ENCODE measurements around the gene CENPC.
"Not testable (repeated sequence)": the region's sequence is repeated elsewhere in the genome, so short reads cannot be mapped to it uniquely, and the experiment has no call there.

Gene CENPC

GRCh38 chr4:67554096-67554495, 8.8 kb upstream of the CENPC start:
- H3K9me3 ChIP-seq (ENCODE audit: control insufficient read depth, low read length): no peaks in the 10 kb centered on the region
- no peak for DNase-seq
- H3K4me3 ChIP-seq (ENCODE audit: insufficient read depth, low read depth, low read length, poor library complexity, severe bottlenecking): no peak overlapping the region
- no peak overlapping the region for H3K27ac ChIP-seq (ENCODE audit: insufficient read depth, low read length, poor library complexity, severe bottlenecking)
- H3K36me3 ChIP-seq (ENCODE audit: control insufficient read depth, insufficient read depth, low read length): no peaks in the 10 kb centered on the region
- H3K27me3 ChIP-seq (replicated peaks; ENCODE audit: control insufficient read depth, insufficient read depth, low read length, poor library complexity, severe bottlenecking): no peaks in the 10 kb centered on the region
- peaks cover 5% of the 10 kb centered on the region for H3K4me1 ChIP-seq (ENCODE audit: control insufficient read depth, insufficient read depth, low read length, poor library complexity, severe bottlenecking)

- not testable (repeated sequence) for H3K4me3 ChIP-seq (ENCODE audit: insufficient read depth, low read depth, low read length, poor library complexity, severe bottlenecking); DNase-seq; H3K36me3 ChIP-seq (ENCODE audit: control insufficient read depth, insufficient read depth, low read length); H3K9me3 ChIP-seq (ENCODE audit: control insufficient read depth, low read length); H3K27me3 ChIP-seq (replicated peaks; ENCODE audit: control insufficient read depth, insufficient read depth, low read length, poor library complexity, severe bottlenecking); H3K4me1 ChIP-seq (ENCODE audit: control insufficient read depth, insufficient read depth, low read length, poor library complexity, severe bottlenecking); H3K27ac ChIP-seq (ENCODE audit: insufficient read depth, low read length, poor library complexity, severe bottlenecking)
Observed at GRCh38 chr4:67552146-67552792, 7.0 kb upstream of the CENPC start.

GRCh38 chr4:67550857-67551256, 5.6 kb upstream of the CENPC start:
- Histone ChIP-seq H3K27ac (ENCODE audit: insufficient read depth, low read length, poor library complexity, severe bottlenecking) (no peak overlapping the region), H3K4me3 (ENCODE audit: insufficient read depth, low read depth, low read length, poor library complexity, severe bottlenecking) (no peak overlapping the region), H3K27me3 (replicated peaks; ENCODE audit: control insufficient read depth, insufficient read depth, low read length, poor library complexity, severe bottlenecking) (no peaks in the 10 kb centered on the region), H3K9me3 (ENCODE audit: control insufficient read depth, low read length) (no peaks in the 10 kb centered on the region), H3K4me1 (ENCODE audit: control insufficient read depth, insufficient read depth, low read length, poor library complexity, severe bottlenecking) (no peaks in the 10 kb centered on the region), H3K36me3 (ENCODE audit: control insufficient read depth, insufficient read depth, low read length) (no peaks in the 10 kb centered on the region)
- no peak for DNase-seq

- Histone ChIP-seq H3K36me3 (ENCODE audit: control insufficient read depth, insufficient read depth, low read length) (no peaks in the 10 kb centered on the region), H3K4me1 (ENCODE audit: control insufficient read depth, insufficient read depth, low read length, poor library complexity, severe bottlenecking) (no peaks in the 10 kb centered on the region), H3K4me3 (ENCODE audit: insufficient read depth, low read depth, low read length, poor library complexity, severe bottlenecking) (no peak overlapping the region), H3K27ac (ENCODE audit: insufficient read depth, low read length, poor library complexity, severe bottlenecking) (no peak overlapping the region), H3K9me3 (ENCODE audit: control insufficient read depth, low read length) (no peaks in the 10 kb centered on the region), H3K27me3 (replicated peaks; ENCODE audit: control insufficient read depth, insufficient read depth, low read length, poor library complexity, severe bottlenecking) (no peaks in the 10 kb centered on the region)
- no peak for DNase-seq
Observed at GRCh38 chr4:67550451-67550850, 5.1 kb upstream of the CENPC start.

- H3K4me3 ChIP-seq (ENCODE audit: insufficient read depth, low read depth, low read length, poor library complexity, severe bottlenecking): no peak overlapping the region
- no peaks in the 10 kb centered on the region for H3K9me3 ChIP-seq (ENCODE audit: control insufficient read depth, low read length)
- H3K27me3 ChIP-seq (replicated peaks; ENCODE audit: control insufficient read depth, insufficient read depth, low read length, poor library complexity, severe bottlenecking): no peaks in the 10 kb centered on the region
- H3K4me1 ChIP-seq (ENCODE audit: control insufficient read depth, insufficient read depth, low read length, poor library complexity, severe bottlenecking): no peaks in the 10 kb centered on the region
- no peak for DNase-seq
- no peaks in the 10 kb centered on the region for H3K36me3 ChIP-seq (ENCODE audit: control insufficient read depth, insufficient read depth, low read length)
- no peak overlapping the region for H3K27ac ChIP-seq (ENCODE audit: insufficient read depth, low read length, poor library complexity, severe bottlenecking)
Observed at GRCh38 chr4:67549123-67549522, 3.8 kb upstream of the CENPC start.

GRCh38 chr4:67546971-67547370, 1.7 kb upstream of the CENPC start:
- Histone ChIP-seq H3K9me3 (ENCODE audit: control insufficient read depth, low read length) (no peaks in the 10 kb centered on the region), H3K27me3 (replicated peaks; ENCODE audit: control insufficient read depth, insufficient read depth, low read length, poor library complexity, severe bottlenecking) (no peaks in the 10 kb centered on the region), H3K36me3 (ENCODE audit: control insufficient read depth, insufficient read depth, low read length) (peaks cover 3% of the 10 kb centered on the region), H3K4me1 (ENCODE audit: control insufficient read depth, insufficient read depth, low read length, poor library complexity, severe bottlenecking) (no peaks in the 10 kb centered on the region), H3K4me3 (ENCODE audit: insufficient read depth, low read depth, low read length, poor library complexity, severe bottlenecking) (no peak overlapping the region), H3K27ac (ENCODE audit: insufficient read depth, low read length, poor library complexity, severe bottlenecking) (no peak overlapping the region)
- no peak for DNase-seq

- no peaks in the 10 kb centered on the region for H3K4me1 ChIP-seq (ENCODE audit: control insufficient read depth, insufficient read depth, low read length, poor library complexity, severe bottlenecking)
- peaks cover 7% of the 10 kb centered on the region for H3K36me3 ChIP-seq (ENCODE audit: control insufficient read depth, insufficient read depth, low read length)
- peak overlapping the region; percentile 65 for H3K27ac ChIP-seq (ENCODE audit: insufficient read depth, low read length, poor library complexity, severe bottlenecking)
- peak overlapping the region; percentile 82 for H3K4me3 ChIP-seq (ENCODE audit: insufficient read depth, low read depth, low read length, poor library complexity, severe bottlenecking)
- H3K9me3 ChIP-seq (ENCODE audit: control insufficient read depth, low read length): no peaks in the 10 kb centered on the region
- H3K27me3 ChIP-seq (replicated peaks; ENCODE audit: control insufficient read depth, insufficient read depth, low read length, poor library complexity, severe bottlenecking): no peaks in the 10 kb centered on the region
- no peak for DNase-seq
Observed at GRCh38 chr4:67546004-67546356, 677 bp upstream of the CENPC start.

GRCh38 chr4:67542076-67542475, 3.2 kb downstream of the CENPC start:
- Histone ChIP-seq H3K4me3 (ENCODE audit: insufficient read depth, low read depth, low read length, poor library complexity, severe bottlenecking) (no peak overlapping the region), H3K27me3 (replicated peaks; ENCODE audit: control insufficient read depth, insufficient read depth, low read length, poor library complexity, severe bottlenecking) (no peaks in the 10 kb centered on the region), H3K4me1 (ENCODE audit: control insufficient read depth, insufficient read depth, low read length, poor library complexity, severe bottlenecking) (no peaks in the 10 kb centered on the region), H3K36me3 (ENCODE audit: control insufficient read depth, insufficient read depth, low read length) (peaks cover 20% of the 10 kb centered on the region), H3K27ac (ENCODE audit: insufficient read depth, low read length, poor library complexity, severe bottlenecking) (no peak overlapping the region), H3K9me3 (ENCODE audit: control insufficient read depth, low read length) (no peaks in the 10 kb centered on the region)
- no peak for DNase-seq

GRCh38 chr4:67539830-67540229, 5.5 kb downstream of the CENPC start:
- Histone ChIP-seq H3K27ac (ENCODE audit: insufficient read depth, low read length, poor library complexity, severe bottlenecking) (no peak overlapping the region), H3K36me3 (ENCODE audit: control insufficient read depth, insufficient read depth, low read length) (peaks cover 29% of the 10 kb centered on the region)
- DNase-seq: no peak

GRCh38 chr4:67535280-67535840, 9.9 kb downstream of the CENPC start:
- Histone ChIP-seq H3K27me3 (replicated peaks; ENCODE audit: control insufficient read depth, insufficient read depth, low read length, poor library complexity, severe bottlenecking) (no peaks in the 10 kb centered on the region), H3K27ac (ENCODE audit: insufficient read depth, low read length, poor library complexity, severe bottlenecking) (no peak overlapping the region), H3K4me1 (ENCODE audit: control insufficient read depth, insufficient read depth, low read length, poor library complexity, severe bottlenecking) (no peaks in the 10 kb centered on the region), H3K9me3 (ENCODE audit: control insufficient read depth, low read length) (no peaks in the 10 kb centered on the region), H3K4me3 (ENCODE audit: insufficient read depth, low read depth, low read length, poor library complexity, severe bottlenecking) (no peak overlapping the region), H3K36me3 (ENCODE audit: control insufficient read depth, insufficient read depth, low read length) (peaks cover 49% of the 10 kb centered on the region)
- DNase-seq: no peak

More at GRCh38 chr4:67539830-67540229, 5.5 kb downstream of the CENPC start:
- H3K27me3 ChIP-seq (replicated peaks; ENCODE audit: control insufficient read depth, insufficient read depth, low read length, poor library complexity, severe bottlenecking): no peaks in the 10 kb centered on the region
- no peaks in the 10 kb centered on the region for H3K9me3 ChIP-seq (ENCODE audit: control insufficient read depth, low read length)
- H3K4me3 ChIP-seq (ENCODE audit: insufficient read depth, low read depth, low read length, poor library complexity, severe bottlenecking): no peak overlapping the region
- H3K4me1 ChIP-seq (ENCODE audit: control insufficient read depth, insufficient read depth, low read length, poor library complexity, severe bottlenecking): no peaks in the 10 kb centered on the region
